GM18507 (cell line): Measurements from ENCODE around the gene CEBPE.
"Not testable (repeated sequence)": the region's sequence is repeated elsewhere in the genome, so short reads cannot be mapped to it uniquely, and the experiment has no call there.

Experiments
- DNase-seq: peaks from one replicate; pipeline ENCODE4 v3.0.0; 2011; ENCODE audit warnings: low read depth; ENCODE audit not compliant: insufficient read length; ENCODE audit errors: extremely low spot score
- FAIRE-seq: peaks from 2 replicates; lab custom pipeline; 2011; peaks lifted over from hg19 to GRCh38; lab: Jason Lieb, UNC

Gene CEBPE

GRCh38 chr14:23125011-23125410, 6.0 kb upstream of the CEBPE start:
- FAIRE-seq = no peak
- DNase-seq = no peak

DNA sequence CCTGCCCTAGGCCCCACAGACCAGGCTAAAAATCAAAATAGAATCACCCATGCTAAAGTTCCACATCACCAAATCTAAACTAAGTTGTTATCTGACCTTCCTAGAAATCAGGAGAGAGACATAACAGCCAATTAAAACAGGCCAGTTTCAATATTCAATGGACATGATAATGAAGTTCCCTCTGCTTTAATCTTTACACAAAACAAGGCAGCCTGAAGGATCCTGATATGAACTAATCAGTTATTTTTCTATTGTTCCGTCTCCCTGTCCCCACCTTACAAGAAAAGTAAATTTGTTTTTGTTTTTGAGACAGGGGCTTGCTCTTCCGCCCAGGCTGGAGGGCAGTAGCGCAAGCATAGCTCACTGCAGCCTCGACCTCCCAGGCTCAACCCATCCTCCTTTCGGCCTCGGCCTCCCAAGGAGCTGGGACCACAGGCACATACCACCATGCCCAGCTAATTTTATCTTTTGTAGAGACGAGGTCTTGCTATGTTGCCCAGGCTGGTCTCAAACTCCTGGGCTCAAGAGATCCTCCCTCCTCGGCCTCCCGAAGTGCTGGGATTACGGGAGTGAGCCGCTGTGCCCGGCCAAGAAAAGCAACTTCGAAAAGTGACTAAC, 5.4 kb upstream of the CEBPE start:
- FAIRE-seq = no peak
- DNase-seq = no peak

DNA sequence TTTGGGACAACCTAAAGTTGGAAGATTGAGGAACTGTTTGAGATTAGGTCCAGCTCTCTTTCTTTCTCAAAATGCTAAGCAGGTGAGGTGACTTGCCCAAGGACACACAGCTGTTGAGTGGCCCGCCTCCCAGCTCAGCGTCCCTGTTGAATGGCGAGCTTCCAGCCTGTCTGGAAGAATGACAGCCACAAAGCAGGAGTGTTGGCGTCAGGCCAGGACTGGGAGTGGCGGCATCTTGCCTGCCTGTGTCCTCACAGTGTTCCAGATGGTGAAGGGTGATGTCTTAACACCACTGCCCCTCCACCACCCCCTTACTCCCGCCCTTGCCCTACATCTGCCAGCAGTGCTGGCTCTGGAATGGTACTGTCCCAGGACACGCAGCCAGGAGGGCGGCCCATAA, 4.4 kb upstream of the CEBPE start:
- no peak for FAIRE-seq

GRCh38 chr14:23122086-23122485, 3.0 kb upstream of the CEBPE start:
- no peak for FAIRE-seq
- DNase-seq = no peak

More for the DNA sequence above, 4.4 kb upstream of the CEBPE start:
- no peak for DNase-seq

- no peak for FAIRE-seq
These were observed 2.3 kb upstream of the CEBPE start for GRCh38 chr14:23121361-23121771.

DNA sequence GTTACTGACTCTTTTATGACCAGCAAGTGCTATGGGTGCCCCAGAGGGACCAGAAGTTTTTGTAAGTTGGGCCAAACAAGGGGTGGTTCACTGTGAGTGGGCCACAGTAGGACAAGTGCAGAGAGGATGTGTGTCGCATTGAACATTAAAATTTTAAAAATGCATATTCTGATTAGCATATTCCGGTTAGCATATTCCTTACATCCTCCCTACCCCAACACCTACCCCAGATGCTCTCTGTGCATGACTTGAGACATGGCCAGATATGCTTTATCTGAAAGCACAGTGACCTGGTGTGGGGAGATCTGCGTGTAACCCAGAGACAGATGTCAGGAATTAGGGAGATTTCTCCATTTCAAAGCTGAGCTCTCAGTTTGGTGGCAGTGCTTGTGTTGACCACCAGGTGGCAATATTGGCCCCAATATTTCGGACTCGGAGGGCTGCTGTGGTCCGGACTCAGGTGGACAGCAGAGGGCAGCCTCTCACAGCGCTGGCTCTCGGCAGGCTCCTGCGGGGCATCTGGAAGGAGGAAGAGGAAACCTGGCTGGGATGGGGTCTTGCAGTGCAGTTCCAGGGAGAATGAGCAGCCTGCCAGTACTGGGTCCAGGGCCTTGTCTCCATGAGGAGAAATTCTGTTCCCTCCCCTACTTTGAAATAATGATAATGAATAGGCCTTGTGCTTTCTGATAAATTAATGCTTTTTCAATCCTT, 1.6 kb upstream of the CEBPE start:
- FAIRE-seq (peak; percentile 90), DNase-seq (peak; percentile 85)

More at GRCh38 chr14:23121361-23121771, 2.3 kb upstream of the CEBPE start:
- DNase-seq = peak; percentile 30

GRCh38 chr14:23119363-23120327, 590 bp upstream of the CEBPE start:
- DNase-seq (peak; percentile 12), FAIRE-seq (no peak)

GRCh38 chr14:23117371-23118020, 1.6 kb downstream of the CEBPE start:
- no peak for FAIRE-seq
- no peak for DNase-seq

GRCh38 chr14:23115918-23116317, 3.1 kb downstream of the CEBPE start:
- DNase-seq (no peak), FAIRE-seq (no peak)

- no peak for DNase-seq
- no peak for FAIRE-seq
These were observed 3.9 kb downstream of the CEBPE start for GRCh38 chr14:23115039-23115731.

DNA sequence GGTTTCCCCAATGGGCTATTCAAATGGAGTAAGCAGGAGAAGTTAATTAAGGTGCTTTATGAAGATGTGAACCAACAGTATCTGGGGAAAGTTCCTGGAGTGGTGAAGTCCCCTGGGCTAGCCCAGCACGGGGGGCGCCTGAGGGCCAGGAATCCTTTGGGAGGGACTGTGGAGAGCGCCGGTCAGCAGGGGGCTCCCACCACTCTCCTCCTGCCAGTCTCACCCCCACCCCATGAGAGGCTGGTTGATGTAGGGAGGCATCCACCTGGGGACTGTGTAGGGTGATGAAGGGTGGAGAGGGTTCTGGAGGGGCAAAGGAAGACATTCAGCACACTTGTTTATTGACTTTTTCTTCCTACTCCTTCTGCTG, 4.4 kb downstream of the CEBPE start:
- no peak for FAIRE-seq
- no peak for DNase-seq

GRCh38 chr14:23114120-23114458, 5.0 kb downstream of the CEBPE start:
- FAIRE-seq (no peak), DNase-seq (no peak)

GRCh38 chr14:23113431-23114119, 5.5 kb downstream of the CEBPE start:
- no peak for FAIRE-seq
- DNase-seq = no peak

DNA sequence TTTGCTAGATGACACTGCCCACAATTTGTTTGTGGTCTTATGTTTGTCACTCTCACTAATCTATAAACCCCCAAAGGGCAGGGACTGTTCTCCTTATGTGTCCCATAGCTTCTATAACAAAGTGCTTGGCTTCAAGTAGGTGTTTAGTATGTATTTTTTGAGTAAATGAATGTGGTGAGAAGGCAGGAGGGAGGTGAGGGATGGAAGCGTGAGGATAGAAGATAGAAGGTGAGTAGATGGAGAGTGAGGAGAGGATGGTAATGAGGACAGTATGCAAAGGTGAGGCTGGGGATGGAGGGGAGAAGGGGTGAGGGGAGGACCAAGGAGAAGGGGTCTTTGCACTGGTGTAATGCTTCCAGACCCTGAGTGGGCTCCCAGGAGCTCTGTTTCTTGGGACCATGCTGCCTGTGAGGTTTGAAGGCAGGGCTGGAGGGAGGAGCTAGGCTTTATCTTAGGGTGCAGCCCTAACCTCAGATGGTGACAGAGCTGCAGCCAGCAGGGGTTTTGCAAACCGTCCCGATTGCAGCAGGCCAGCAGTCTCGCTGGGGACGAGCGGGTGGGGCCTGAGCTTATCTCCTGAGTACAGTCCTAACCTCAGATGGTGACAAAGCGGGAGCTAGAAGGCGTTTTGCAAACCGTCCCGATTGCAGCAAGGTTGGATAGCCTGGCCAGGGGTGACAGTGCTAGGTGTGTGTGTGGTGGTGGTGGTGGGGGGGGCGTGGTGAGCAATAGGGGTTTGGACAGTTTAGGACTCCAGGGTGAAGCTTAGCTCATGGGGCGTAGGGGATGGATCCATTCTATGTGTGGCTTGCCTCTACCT, 6.5 kb downstream of the CEBPE start:
- no peak for FAIRE-seq
- DNase-seq = no peak

DNA sequence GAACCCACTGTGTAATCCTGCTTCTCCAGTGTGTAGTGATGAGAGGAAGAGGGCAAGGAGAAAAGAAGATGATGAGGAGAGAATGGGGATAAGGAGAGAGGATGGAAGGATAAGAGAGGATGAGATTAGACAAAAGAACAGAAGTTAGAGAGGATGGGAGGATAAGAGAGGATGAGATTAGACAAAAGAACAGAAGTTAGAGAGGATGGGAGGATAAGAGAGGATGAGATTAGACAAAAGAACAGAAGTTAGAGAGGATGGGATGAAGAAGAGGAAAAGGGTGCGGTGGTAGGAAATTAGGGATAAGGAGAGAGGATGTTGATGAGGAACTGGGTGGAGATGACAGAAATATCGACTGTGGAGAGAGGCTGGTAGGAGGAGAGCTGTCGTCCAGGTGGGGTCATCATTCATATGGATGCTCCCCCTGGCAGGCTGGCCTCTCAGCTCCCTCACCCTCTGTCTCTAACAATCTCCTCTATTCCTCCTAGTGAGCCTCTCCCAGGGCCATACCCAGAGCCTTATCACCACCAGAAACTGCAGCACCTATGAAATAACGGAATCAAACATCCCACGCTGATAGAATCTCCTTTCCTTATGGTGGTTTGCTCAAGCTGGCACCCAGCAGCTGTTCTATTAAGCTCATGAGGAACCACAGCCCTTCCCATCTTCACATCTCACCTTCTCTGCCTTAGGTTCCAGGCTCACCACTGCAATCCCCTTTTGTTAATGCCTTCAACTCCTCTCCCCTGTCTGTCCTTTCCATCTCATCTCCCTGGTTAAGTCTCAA, 8.3 kb downstream of the CEBPE start:
- FAIRE-seq (no peak), DNase-seq (no peak)

GRCh38 chr14:23109769-23110168, 9.3 kb downstream of the CEBPE start:
- FAIRE-seq (no peak), DNase-seq (no peak)

- DNase-seq, FAIRE-seq: not testable (repeated sequence)
These were observed 10.9 kb downstream of the CEBPE start for GRCh38 chr14:23108169-23108568.
